GM18499 (cell line): ENCODE measurements around the gene CCDC38.
A peak's percentile ranks its signal among the peaks of the same experiment; 100 is the strongest.
"Not testable (repeated sequence)": the region's sequence is repeated elsewhere in the genome, so short reads cannot be mapped to it uniquely, and the experiment has no call there.

Source experiments
- ATAC-seq: cut with Tn5 transposase; IDR thresholded peaks from one replicate; pipeline ENCODE4 v1.9.1; 2021; ENCODE audit warnings: moderate number of reproducible peaks; ENCODE audit not compliant: insufficient read depth, unreplicated experiment

CCDC38 gene

DNA sequence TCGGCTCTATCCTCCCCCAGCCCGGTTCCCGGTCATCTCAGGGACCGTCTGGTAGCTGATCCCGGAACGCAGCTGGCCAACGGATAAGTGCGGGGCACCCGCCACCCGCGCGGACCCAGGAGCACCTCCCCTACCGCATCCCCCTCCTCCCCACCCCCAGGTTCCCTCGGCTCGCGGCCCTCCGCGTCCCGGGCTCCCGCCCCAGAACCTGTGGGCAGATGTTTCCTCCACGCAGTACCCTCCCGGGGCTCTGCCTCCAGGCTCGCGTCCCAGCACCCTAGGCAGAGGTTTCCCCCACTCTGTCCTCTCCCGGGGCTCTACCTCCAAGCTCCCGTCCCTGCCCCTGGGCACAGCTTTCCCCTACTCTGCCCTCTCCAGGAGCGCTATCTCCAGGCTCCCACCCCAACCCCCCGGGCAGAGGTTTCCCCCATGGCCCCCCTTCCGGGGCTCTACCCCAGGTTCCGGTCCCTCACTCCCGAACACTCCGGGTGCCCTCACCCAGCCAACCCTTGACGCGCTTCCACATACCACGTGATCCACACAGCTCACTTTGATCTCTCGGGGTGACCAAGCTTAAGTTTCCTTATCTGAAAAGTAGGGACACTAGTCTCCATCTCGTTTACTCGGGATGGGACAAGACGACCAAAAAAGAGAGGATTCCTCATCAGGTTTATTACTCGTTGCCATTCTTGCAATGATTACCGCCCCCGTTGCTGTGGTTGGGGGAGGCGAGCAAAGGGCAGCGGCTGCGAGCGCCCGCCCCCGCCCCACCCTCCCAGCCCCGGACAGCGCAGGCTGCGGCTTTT, at the start of gene CCDC38:
TSS of gene CCDC38 (minus strand) at position 91 of the 806 bp plus-strand sequence. CDS start 6,105 bp downstream, outside the sequence.
- peak; percentile 94 for ATAC-seq

DNA sequence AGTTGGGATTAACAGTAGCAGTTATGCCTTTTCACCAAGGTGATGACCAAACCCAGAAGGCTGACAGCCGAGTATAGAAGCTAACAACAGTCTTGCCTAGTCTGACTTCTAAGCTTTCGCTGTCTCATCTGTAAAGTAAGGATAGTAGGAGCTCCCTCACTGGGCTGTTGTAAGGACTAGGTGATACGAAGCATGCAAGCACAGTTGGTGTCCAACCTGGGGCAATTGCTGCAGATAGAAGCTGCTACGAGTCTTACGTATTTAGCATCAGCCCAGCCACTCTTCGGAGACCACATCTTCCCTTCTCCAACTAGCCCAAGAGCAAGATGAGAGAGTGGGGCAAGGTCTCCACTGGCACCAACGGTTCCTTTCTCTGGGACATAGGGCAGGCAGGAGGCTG, 47.7 kb upstream of the CCDC38 start:
- no peak for ATAC-seq

DNA sequence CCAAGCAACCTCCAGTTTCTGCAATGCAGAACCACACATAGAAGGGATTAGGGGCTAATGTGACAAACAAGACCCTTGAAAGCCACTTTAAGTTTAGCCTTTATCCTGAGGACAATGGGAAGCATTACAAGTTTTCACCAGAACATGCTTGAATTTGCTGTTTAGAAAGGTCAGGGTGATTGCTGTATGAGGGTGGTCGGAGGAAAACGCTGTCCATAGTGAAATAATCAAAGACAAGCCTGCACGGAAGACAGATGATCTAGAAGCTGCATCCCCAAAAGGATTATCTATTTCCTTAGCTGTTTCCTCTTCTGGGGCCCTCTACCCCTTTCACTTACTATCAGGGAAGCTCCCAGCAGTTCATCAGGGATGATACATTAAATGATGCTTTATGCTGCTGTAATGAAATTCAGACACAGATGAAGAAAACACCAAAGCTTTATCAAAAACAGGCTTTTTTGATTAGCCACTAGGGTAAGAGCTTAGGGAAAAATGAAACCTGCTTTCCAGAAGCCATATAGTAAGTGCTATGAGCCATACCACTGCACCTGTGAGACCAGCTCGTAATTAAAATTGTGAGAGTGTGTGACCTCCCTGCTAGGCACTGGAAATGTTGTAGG, 47.2 kb upstream of the CCDC38 start:
- no peak for ATAC-seq

DNA sequence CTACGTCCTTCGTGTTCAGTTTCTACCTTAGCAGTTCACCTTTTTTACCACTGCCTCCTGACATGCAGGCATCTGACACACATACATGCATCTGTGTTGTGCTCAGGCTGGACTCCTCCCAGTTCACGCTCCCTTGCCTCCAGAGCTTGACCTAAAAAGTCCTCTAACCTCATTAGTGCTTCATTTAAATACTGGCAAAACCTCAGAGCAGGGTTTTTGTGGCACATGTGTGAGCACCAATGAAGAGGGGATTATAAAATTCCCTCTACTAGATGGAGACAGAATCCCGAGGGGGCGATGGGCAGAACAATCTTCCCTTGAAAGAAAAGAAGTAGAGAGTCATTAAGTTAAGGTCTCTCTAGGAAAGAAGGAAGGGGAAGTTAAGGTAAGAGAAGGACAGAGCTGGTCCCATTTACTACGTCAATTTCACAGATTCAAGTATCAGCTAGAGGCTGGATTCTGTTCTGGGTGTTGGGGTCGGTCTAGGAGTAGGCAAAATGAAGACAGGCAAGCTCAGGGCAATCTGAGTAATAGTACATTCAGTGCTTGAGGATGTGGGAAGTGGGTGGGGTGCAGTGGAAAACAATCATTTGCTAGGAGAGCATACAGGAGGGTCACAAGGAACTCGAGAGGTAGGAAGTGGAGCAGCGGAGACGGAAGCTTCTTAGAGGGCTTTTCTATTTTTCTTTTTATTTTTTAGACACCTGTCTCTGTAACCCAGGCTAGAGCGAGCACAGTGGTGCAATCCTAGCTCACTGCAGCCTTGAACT, 46.3 kb upstream of the CCDC38 start:
- no peak for ATAC-seq

DNA sequence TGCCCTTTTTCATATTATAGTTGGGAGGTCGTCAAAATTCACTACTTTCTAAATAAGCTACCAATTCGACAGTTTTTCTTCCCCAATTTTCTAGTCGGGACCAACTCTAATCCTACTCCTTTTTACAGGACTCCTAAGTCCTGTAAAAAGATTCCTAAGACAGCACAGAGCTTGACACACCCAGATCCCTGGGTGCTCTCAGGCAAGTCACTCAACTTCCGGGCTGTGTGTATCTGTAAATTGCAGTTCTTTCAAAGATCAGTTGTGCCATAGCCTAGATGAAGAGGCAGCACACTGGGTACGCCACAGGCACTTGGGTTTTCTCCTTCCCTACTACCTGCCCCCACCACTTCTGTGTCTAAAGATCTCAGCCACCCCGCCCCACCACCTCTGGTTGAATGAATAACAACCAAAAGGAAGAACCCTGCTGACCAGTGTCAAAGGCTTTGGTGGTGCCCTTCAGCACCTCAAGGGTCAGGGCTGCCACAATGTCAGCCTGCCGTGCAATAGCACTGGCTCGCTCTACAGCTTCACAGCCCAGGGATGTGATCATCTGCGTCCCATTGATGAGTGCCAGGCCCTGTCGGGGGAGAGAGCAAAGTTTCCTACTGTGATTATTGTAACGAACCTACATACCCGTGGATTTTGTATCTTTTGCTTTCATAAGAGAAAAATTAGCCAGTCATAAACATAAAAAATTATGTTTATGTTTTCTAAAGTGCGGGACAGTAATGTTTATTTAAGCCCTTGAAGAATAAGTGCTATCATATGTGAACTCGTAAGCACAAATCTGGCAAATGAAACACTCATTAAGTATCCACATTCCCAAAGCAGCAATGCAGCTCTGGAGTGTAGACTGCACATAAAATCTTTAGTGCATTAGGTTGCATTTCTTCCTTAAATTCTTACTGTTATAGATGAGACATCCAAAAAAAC, 44.5 kb upstream of the CCDC38 start:
- ATAC-seq = no peak

DNA sequence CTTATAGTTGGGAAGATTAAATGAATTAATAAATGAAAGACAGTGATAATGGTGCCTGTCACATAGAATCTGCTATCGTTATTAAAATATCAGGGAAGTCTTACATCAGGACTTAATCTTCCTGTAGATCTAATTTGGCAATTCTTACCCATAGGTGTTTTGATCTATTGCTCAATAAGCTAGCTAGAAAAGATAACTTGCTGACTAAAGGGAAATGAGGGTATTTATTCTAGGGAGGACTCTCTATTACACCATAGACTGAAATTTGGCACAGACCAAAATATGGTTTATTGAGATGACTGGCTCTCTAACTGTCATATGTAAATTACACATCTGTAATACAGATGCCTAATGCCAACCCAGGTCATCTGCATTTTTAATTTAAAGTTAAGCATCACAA, 42.3 kb upstream of the CCDC38 start:
- no peak for ATAC-seq

DNA sequence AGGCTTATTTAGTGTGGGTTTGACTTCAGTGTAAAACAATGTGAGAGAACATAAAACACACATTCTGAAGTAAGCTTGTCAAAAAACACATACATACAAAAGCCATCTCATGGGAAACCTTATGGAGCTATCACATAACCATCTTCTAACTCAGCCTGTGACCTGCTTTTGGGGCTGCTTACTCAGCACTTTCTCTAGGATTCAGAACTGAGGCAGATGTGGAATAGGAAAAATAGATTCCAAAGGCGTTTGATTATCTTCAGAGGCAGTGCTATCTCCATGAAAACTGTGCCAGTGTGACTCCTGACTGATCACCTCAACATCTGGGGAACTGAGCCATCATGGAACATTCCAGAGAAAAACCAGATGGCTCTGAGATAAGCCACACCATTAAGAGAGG, 40.2 kb upstream of the CCDC38 start:
- no peak for ATAC-seq

DNA sequence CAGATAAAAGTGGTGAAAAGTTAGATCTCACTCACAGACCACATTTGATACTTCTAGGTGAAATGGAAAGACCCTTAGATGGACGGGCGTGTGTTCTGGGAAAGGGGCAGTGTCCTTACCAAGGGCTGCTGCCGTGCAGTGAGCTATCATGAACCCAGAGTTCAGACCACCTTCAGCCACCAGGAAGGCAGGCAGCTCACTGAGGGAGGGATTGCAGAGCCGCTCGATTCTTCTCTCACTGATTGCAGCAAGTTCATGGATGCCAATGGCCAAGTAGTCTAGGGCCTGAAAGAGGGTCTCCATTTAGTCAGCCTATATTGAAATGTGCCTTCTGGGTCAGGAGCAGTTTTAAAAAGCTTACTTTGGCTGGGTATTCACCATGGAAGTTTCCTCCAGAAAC, 38.0 kb upstream of the CCDC38 start:
- no peak for ATAC-seq

DNA sequence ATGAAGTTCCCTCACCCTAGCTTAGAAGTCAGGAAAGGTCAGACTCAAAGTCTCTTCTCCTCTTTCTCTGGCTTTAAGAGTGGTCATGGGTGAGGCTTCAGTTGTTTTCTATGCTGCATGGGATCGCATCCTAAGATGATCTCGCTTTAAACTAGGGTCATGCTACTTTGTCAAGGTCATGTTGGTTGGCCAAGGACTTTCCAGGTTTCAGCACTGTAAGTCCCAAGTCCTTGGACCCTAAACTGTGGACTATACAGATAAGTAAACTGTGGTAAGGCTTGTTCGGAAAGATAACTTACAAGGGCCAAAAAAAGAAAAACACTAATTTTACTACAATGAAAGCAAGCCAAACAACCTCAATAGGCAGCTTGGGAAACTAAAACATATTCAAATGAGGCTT, 36.4 kb upstream of the CCDC38 start:
- ATAC-seq = no peak

DNA sequence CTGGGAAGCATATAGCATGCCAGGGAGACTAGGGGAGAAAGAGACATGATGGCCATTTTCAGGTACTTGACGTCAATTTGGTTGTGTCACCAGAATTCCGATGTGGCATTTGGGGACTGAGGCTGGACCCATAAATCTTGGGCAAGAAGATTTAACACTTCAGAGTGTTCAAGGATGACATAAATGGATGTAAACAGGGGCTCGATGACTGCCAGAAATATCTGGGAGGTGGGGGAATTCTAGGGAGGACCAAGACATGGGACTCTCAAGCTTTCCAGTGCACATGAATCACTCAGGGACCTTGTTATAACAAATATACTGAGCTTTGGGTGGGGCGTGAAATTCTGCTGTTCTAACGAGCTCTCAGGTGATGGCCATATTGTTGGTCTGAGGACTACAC, 35.9 kb upstream of the CCDC38 start:
- ATAC-seq = no peak

DNA sequence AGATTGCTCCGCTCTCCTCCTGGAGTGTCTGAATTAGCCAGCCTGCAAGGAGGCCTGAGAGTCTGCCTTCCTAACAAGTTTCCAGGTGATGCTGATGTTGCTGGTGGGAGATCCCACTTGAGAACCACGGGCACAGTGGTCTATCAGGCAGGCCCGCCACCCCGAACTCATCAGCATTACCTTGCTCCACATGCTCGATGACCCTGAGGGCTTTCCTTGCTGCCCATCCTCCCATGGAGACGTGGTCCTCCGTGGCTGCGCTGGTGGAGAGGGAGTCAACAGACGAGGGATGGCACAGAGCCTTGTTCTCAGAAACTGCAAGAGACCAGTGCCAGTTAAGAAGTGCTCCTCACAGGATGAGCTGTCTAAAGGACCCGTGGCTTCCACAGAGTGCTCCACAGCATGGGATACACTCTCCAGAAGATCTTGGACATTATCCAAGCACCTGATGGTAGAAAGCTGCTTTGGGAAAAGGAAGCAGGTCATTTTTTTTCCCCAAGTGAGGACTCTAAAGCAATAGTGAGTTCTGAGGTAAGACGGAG, 35.4 kb upstream of the CCDC38 start:
- no peak for ATAC-seq

DNA sequence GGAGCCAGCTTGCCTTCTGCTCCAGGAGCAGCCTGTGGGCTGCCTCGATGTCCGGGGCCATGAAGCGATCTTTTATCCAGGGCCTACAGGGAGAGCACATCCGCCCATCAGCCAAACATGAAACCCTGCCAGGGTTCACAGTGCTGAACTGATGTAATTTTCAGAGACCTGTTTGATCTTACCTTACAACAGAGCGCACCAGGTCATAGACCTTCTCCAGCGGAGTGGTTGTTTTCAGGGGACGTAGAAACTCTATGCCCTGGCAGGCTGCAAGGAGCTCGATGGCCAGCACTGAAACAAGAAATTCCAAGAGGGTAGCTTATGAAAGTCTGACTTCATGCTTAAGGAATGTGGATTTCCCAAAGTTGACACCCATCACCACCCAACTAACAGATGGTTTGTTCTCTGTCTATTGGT, 34.0 kb upstream of the CCDC38 start:
- no peak for ATAC-seq

DNA sequence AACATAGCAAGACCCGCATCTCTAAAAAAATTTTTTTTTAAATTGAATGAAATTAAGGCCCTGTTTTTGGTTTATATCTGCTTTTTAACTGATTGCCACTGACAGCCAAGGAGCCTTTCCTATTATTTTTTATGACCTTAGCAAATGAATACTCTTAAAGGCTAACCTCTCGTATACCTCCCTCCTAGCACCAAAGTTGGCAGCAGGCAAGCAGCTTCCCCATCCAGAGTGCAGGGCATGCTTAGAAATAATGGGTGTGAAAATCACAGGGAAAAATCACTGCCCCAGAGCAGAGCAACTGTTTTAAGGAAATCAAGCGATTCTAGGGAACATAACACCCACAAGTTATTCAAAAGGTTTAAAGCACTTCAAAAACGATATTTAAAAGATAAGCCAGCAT, 33.1 kb upstream of the CCDC38 start:
- no peak for ATAC-seq

DNA sequence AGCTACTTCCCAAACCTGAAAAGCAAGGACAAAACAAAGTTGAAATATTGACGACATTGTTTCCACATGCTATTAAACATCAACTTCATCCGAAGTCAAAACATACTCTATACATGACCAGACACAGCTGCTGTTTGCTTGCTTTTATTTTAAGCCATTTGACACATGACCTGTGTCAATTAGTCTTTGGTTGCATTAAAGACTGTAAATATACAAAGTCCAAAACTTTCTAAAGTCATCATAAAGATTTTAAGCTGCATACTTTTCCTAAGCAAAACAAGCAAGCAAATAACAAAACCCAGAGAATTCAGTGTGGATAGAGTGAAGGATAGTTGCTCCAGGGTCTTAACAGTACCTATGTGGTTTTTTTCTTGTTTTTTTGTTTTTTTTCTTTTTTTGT, 31.9 kb upstream of the CCDC38 start:
- no peak for ATAC-seq

DNA sequence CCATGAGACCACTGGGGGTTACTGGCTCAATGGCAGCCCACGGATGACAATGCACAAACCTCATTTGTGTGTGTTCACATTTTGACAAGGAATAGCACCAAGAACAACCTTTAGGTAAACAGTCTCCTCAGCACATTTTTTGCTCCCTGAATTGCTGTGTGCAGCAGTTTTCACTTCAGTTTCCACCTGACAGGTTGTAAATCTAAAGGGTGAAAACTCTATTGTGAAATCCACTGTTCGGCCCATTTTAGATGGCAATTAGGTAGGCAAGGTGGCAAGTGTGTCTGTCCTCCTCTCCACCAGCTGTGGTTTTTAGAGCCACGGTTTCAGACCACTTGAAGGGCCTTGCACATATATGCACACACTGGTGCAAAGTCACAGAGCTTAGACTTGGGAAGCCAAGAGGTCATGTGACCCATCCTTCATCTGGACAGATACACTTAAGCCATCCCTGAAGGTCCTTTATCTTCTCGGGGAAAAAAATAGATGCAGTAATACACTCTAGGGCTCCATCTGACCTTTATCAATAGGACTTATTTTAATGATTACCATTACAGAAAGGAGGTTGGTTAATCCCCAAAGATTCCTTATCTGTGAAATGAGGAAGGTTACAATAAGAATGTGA, 30.5 kb upstream of the CCDC38 start:
- ATAC-seq = no peak

DNA sequence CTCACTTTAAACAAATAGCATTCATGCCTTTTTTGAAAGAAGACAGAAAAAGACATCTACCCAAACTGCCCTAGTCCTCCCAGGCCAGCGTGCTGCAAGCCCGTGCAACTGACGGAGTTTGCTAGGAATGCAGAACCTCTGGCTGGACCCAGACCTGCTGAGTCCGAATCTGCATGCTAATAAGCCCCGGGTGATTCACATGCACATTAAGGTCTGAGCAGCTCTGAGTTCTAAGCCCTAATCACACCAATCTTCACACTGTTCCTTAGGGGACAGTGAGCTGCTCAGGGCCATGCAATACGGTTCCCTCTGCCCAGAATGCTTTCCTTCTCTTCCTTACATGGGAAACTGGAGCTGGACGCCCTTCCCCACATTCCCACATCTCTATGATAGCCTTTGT, 28.5 kb upstream of the CCDC38 start:
- no peak for ATAC-seq

DNA sequence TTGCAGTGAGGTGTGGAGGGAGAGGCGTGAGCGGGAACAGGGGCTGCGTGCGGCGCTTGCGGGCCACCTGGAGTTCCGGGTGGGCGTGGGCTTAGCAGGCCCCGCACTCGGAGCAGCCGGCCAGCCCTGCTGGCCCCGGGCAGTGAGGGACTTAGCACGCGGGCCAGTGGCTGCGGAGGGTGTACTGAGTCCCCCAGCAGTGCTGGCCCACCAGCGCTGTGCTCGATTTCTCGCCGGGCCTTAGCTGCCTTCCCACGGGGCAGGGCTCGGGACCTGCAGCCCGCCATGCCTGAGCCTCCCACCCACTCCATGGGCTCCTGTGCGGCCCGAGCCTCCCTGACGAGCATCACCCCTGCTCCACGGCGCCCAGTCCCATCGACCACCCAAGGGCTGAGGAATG, 26.7 kb upstream of the CCDC38 start:
- ATAC-seq = not testable (repeated sequence)

DNA sequence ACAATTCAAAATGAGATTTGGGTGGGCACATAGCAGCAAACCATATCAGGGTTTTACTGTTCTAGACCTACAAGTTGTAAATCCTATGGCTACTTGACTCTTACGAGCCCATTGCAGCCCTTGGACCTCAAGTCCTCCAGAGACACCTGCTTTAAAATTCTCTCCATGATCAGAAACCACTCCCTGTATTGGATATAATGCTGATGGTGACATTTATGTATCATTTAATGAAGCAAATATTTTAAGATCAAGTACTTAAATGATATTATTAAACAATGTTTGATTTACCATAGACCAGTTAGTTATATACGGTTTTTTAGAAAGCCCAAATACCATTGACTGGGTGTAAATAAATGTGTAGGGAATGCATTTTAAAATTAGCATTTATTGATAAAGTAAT, 24.9 kb upstream of the CCDC38 start:
- no peak for ATAC-seq

DNA sequence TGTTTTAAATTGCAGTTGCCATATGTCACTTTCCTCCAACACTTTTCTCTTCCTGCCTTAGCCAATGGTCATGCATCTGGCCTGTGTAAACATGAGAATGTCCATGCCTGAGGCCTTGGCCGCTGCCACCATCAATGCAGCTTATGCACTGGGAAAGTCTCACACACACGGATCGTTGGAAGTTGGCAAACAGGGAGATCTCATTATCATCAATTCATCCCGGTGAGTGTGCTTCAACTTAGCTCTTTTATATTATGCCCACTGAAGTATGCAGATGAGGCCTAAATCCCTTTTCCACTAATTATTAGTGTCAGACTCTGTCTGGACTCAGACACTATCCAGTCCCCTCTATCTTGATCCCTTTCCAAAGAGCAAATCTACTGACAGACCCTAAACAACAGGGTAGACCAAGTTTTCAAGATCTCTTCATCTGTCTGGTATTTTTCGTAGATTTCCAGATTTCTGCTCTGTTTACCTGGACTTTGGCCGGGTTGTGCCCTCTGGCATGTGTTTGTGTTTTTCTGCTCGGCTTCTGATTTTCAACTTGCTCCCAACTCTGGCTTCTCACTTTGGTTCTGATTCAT, 24.0 kb upstream of the CCDC38 start:
- no peak for ATAC-seq
